ELR (cell line): Measurements from ENCODE around the gene SEPTIN1.

ENCODE experiments used
- DNase-seq: peaks from one replicate; pipeline ENCODE4 v3.0.0-alpha.2; 2015; ENCODE audit warnings: low read depth

SEPTIN1 gene

DNA sequence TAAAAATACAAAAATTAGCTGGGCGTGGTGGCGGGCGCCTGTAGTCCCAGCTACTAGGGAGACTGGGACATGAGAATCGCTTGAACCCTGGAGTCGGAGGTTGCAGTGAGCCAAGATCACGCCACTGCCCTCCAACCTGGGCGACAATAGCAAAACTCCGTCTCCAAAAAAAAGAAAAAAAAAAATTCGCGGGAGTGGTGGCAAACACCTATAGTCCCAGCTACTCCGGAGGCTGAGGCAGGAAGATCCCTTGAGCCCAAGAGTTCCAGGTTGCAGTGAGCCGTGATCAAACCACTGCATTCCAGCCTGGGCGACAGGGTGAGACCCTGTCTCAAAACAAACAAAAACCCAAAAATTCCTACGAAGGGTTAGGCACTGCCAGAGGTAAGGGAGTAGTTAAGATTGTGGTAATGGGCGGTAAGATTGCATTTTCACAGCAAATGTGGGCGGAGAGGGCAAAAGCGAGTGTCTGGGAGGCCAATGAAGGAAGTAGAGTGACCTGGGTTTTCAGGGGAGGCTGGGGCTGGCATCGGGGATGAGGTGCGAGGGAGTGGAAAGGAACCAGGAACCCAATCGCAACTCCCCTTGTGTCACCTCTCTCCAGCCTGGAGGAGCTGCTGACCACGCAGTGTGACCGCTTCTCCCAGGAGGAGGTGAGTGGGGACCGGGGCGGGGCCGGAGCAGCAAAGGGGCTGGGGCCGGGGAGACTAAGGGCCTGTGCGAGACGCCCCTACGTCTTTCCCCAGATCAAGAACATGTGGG lies 5.1 kb downstream of the SEPTIN1 start:
- no peak for DNase-seq

DNA sequence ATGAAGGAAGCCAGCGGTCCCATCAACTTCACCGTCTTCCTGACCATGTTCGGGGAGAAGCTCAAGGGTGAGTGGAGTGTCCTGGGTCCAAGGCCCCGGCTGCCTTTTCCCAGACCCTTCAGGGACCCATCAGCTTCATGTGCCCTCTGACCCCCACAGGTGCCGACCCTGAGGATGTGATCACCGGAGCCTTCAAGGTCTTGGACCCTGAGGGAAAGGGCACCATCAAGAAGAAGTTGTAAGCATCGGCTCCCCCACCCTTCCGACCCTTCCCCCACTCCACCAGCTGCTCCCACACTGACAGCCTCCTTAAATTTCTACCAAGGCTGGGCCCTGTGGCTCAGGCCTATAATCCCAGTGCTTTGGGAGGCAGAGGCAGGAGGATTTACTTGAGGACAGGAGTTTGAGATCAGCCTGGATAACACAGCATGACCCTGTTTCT lies 5.9 kb downstream of the SEPTIN1 start:
- no peak for DNase-seq

- DNase-seq = no peak
Observed at GRCh38 chr16:30375864-30376263, 6.5 kb downstream of the SEPTIN1 start.

DNA sequence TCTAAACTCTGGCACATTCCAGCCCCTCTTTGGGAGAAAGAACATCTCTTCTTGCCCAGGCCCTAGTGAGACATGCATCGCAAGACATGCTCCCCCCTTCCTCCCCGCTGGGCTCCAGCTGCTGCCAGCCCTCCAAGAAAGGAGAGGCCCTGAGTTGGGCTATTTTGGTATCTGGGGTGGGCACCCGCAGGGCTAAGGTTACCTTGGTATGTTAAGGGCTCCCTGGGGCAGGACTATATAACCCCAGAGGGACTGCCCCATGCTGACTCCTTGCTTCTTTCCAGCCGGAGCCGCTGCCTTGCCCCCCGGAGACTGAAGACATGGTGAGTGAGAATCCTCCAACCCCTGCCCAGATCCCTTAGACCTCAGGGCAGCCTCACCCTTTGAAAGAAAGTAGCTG lies 7.8 kb downstream of the SEPTIN1 start, which contains the start of gene MYL11:
MYL11 (plus strand) TSS at position 265 of the 400 bp plus-strand sequence; CDS start at position 321, 56 bp downstream.
- no peak for DNase-seq

DNA sequence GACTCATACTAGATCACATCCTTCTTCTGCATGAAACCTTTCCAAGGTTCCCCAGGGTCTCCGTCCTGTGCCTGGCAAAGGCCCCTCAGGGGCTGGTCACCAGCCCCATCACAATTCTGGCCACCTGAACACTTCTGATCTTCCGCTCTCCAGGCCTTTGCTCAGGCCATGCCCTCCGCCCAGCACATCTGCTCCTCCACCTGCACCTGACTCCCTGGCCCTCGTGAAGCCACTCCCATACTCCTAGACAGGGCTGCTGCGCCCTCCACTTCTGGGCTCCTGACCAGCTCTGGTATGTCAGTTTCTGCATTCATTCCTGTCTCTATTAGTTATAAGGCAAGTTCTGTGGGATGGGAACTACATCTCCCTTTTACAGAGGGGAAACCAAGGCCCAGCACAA lies 9.6 kb downstream of the SEPTIN1 start:
- DNase-seq = no peak

DNA sequence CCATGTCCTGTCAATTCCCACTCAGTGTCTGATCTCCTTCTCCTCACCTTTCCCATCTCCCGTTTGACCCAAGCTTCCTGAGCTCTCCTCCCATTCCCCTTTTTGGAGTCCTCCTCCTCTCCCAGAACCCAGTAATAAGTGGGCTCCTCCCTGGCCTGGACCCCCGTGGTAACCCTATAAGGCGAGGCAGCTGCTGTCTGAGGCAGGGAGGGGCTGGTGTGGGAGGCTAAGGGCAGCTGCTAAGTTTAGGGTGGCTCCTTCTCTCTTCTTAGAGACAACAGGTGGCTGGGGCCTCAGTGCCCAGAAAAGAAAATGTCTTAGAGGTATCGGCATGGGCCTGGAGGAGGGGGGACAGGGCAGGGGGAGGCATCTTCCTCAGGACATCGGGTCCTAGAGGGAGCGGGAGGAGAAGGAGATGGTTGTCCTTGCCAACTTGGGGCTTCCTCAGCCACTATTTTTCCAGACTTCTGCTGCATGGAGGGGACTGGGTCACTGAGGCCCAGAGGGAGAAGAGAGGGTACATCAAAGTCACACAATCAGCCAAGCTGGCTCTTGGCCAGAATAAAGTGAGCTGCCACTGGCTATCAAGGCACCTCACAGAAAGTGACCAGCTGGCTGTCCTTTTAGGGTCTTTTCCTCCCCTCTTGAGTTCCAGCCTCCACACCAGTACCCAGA lies 10.2 kb downstream of the SEPTIN1 start:
- DNase-seq = no peak

DNA sequence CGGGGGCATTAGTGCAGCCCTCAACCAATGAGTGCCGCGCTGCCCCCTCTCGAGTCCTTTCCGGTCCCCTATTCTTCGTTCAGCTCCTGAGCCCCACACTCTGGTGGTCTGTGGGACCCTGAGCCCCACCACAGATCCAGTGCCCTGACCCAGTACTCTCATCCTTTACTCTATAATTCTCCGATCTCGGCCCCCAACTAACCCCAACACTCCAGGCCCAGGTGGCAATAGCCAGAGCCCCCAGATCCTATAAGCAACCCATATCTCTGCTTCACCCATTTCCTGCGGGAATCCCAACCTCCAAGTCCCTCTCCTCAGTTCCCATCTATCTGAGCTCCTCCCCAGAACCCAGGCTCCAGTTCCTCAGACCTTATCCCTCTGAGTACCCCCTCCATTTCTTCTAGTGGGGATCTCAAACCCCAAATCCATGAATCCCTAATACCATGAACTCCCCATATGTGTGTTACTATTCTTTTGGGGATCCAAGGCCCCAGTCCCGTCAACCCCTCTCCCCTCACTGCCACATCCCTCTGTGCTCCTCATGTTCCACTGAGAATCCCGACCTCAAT lies 11.0 kb downstream of the SEPTIN1 start:
- no peak for DNase-seq

DNA sequence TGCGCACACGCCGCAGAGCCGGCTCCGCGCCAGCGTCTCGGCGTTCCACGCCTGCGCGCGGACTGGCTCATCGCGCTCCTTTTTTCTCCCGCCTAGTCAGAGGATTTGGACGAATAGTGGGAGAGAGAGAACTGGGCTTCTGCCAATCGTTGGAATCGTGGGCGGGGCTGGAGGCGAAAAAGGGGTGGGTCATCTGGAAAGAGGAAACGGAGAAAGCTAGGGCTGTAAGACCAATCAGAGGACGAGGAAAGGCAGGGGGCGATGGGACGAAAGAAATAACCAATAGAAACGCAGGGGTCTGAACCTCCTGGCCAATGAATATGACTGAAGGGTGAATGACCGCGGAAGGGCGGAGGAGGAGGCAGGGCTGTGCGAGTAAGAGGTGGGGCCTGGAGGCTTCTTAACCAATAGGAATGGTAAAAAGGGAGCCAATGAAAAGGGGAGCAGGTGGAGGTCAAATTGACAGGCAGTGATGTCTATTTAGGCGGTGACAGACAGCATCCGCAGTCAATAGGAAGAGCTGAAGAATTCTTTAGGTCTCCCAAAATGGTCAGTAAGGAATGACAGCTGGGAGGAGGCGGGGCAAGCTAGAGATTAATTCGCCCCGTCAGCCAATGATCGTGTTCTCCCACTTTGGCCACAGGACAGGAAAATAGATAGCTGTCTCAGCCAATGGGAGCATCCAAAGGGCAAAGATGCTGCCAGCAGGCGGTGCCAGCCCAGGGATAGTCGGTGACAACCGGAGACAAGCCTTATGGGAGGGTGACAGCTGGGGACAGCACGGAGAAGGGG lies 11.7 kb downstream of the SEPTIN1 start, which contains the start of gene TBC1D10B:
TBC1D10B (minus strand) TSS at position 39 of the 792 bp plus-strand sequence. CDS start 311 bp downstream, outside the sequence.
- DNase-seq = peak; percentile 100

DNA sequence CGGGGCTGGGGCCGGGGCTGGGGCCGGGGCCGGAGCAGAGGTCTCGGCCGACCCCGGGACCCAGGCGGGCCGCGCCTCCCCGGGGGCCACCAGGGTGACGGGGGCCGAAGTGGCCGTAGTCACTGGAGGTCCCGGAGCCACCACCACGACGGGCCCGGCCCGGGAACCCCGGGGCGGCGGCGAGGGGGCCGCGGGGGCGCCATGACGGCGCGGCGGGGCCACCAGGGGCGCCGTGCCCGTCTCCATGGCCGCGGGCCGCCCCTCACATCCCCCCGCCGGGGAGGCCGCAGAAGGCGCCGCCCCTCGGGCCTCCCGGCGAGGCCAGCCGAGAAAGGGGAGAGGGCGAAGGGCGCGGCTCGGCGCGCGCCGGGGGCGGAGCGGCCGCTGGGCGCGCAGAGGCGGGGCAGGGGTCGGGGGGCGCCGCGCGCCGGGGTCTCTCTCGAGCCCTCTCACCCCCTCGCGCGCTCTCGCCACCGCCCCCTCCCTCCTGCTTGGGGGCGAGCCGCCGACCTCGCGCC lies 12.4 kb downstream of the SEPTIN1 start:
- no peak for DNase-seq

- peak; percentile 31 for DNase-seq
Observed at GRCh38 chr16:30369091-30369937, 13.0 kb downstream of the SEPTIN1 start.

DNA sequence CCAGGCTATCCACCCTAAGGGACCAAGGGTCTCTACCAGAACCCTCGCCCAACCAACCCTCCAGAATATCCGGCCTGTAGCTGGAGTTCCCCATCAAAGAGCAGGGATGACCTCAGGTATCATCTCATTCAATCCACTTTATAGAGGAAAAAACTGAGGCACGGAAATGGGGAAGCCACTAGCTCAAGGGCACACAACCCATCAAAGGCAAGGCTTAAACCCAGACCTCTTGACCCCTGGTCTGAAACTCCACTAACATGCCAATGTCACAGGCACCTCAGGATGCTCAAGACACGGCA lies 13.6 kb downstream of the SEPTIN1 start:
- DNase-seq = no peak

- DNase-seq = peak; percentile 84
Observed at GRCh38 chr16:30368122-30368791, 14.1 kb downstream of the SEPTIN1 start.

DNA sequence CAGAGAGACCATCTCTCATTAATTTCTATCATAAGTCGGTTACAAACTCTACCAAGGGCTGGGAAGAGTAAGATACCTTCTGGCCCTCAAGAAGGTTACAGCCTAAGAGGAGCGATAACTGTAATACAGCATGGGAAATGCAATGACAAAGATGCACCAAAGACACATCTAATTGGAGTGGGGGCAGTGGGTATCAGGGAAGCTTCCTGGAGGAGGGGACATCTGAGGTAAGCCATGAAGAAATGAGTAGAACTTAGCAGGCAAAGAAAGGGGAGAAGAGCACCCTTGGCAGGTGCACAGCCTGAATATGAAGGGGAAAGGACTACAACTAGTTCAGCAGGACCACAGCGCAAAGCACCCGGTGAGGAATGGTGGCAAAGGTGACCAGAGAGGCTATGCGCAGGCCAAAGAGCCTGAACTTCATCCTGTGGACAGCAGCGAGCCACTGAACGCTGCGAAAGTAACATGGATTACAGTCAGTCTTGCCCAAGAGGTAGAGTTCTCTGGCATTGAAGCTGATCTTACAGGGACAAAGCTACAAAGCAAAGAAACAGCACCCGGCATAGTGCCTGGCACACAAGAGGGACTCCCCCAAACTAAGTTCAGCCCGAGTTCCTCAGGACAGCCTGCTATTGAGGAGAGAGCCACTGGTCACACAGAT lies 14.9 kb downstream of the SEPTIN1 start:
- DNase-seq = no peak

DNA sequence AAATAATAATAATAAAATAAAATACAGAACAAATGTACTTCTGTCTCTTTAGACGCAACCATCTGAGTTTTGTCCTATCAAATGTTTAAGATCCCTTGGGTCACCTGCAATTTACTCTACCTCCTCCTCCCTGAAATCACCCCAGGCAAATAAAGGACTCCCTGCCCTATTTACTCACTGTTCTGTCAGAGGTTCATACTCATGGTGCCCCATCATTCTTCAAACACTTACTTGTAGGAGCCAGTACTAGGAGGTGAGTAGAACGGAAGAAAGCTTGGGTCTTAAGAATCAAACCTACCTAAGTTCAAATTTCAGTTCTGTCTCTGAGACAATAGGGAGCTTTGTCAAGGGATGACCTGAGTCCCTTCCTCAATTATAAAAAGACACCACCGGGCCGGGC lies 15.8 kb downstream of the SEPTIN1 start:
- DNase-seq = no peak

DNA sequence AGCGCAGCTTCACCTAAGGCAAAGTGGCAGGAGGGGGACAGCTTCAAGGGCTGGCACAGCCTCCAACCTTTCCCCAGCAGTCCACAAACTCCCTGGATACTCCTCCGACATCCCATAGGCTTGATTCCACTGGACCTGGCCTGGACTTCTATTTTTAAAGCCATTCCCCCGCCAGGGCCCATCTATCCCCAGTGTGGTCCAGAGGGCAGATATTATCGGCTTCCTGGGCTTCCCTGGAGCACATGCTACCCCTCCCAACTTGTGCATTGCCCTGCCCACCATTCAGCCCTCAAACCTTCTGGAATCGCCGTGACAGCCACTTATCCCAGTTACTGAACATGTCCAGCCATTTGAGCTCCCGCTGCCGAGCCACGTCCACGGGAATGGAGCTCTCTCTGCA lies 17.2 kb downstream of the SEPTIN1 start:
- no peak for DNase-seq

- DNase-seq = no peak
Observed at GRCh38 chr16:30361180-30361579, 21.2 kb downstream of the SEPTIN1 start.

- no peak for DNase-seq
Observed at GRCh38 chr16:30359871-30360170, 22.5 kb downstream of the SEPTIN1 start.

DNA sequence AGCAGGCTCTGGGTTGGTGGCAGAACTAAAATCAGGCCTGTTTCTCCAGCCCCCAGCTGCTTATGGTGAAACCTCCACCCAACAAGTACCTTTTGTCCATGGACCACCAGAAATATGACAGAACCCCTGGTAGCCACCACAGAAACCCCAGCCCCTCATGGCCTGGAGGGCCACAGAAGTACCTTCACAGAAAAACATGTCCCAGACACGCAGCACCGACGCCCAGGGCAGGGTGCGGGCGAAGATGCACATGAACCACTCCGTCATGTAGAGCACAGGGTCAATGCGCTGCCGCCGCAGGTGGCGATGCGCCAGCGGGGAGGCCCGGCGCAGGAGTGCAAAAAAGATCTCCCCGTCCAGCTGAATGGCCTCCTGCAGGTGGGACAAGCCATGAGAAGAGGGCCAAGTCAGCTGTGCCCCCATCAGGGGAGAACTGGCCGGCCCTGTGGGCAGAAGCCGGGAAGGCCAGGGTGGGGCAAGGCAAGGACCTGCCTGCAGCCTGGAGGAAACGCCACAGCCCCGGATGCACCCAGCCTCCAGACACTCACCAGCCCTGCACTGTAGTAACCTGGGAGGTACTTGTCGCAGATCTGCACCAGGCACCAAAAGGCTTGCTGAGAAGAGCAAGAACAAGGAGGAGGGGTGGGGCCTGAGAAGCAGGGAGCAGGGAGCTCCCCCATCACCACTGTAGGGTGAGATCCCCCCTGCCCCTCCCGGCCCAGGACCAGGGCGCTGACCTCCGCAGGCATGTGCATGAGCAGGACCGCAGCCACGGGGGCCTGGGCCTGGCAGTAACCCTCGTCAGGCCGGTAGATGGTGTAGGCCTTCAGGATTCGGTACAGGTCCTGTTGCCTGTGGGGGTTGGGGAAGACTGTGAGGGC lies 23.1 kb downstream of the SEPTIN1 start:
- DNase-seq = no peak

GRCh38 chr16:30358577-30358936 lies 23.8 kb downstream of the SEPTIN1 start:
- DNase-seq = no peak
